ENCODE measurements around the gene GLIS2. TPM values are rescaled to one million over a fixed set of nuclear protein-coding genes. Genes with fewer than 3 reads are reported as not detected.

Gene GLIS2
- total and polyA plus RNA-seq, 10 of the 15 experiments (the other 5 are each of a cell fraction or from before 2014, with no cell fraction given), result 0.03 to 0.64 (median 0.18) TPM; not detected in 4

GRCh38 chr16:4340443-4340842, 24.6 kb downstream of the GLIS2 start (continued):
- TF ChIP-seq RELB (IDR thresholded peaks at IDR 0.05; ENCODE audit: low read depth), result no peak
- no peak for TF ChIP-seq SREBF1 (IDR thresholded peaks at IDR 0.05; ENCODE audit: low read length)

GRCh38 chr16:4341250-4341649, 25.4 kb downstream of the GLIS2 start:
- POLR2A ChIA-PET, result no interaction called here
- no peak for TF ChIP-seq NFXL1 (IDR thresholded peaks at IDR 0.05; ENCODE audit: borderline replicate concordance)
- no peak for TF ChIP-seq NR2C1 (IDR thresholded peaks at IDR 0.05)
- TF ChIP-seq BMI1 (IDR thresholded peaks at IDR 0.05; ENCODE audit: borderline replicate concordance), result no peak
- no peak for FAIRE-seq
- H3K9ac ChIP-seq (ENCODE audit: control insufficient read depth, insufficient read depth, low read length), result no peak overlapping the region
- peaks cover 5% of the 10 kb centered on the region for H3K79me2 ChIP-seq (ENCODE audit: control insufficient read depth, insufficient read depth, low read length)
- 97% methylated on average over 13 of the region's 13 CpGs for WGBS (ENCODE audit: insufficient coverage, insufficient replicate concordance, low lambda C conversion rate, missing lambda C conversion rate)
- no peak overlapping the region for H3K27ac ChIP-seq (ENCODE audit: control insufficient read depth, insufficient read depth)
- H2AFZ ChIP-seq (ENCODE audit: control insufficient read depth, low read depth, low read length), result no peak overlapping the region
- no peak overlapping the region for H3K4me3 ChIP-seq
- CTCF ChIA-PET, result interaction anchor here (0.8 to 1.6 kb wide), 3 partner anchors 9 to 61 kb away, joined by 3 to 5 read pairs (median 4); no protein-coding TSS in a partner anchor
- no peak overlapping the region for H3K4me2 ChIP-seq (ENCODE audit: control insufficient read depth, insufficient read depth)
- BruUV-seq (replicated peaks), result no TSS peak
- no peak for ATAC-seq
- H3K27me3 ChIP-seq (replicated peaks in 1 of 2; ENCODE audit: control insufficient read depth in 2 of 2, insufficient read depth in 2 of 2, low read length in 1 of 2), result no peaks in the 10 kb centered on the region
- H3K4me1 ChIP-seq (ENCODE audit: control insufficient read depth, insufficient read depth, low read length), result no peaks in the 10 kb centered on the region
- peaks cover 6% of the 10 kb centered on the region; the same call in 1 of the 2 replicates for H4K20me1 ChIP-seq (ENCODE audit: control insufficient read depth, insufficient read depth)
- in situ Hi-C loops (cut with MboI) (no loop called here), intact Hi-C loops (cut with micrococcal nuclease; ENCODE audit: unreplicated experiment) (no loop called here)
- SMC1A ChIA-PET (ENCODE audit: uncharacterized antibody, unreplicated experiment), result interaction anchor here (1.4 kb wide), 1 partner anchor 52 kb away, joined by 3 read pairs; no protein-coding TSS in a partner anchor
- RAD21 ChIA-PET (ENCODE audit: unreplicated experiment), result no interaction called here
- peaks cover 0 to 19% of the 10 kb centered on the region in 2 experiments for H3K36me3 ChIP-seq (ENCODE audit: control insufficient read depth in 2 of 2, insufficient read depth in 2 of 2, low read length in 1 of 2)
- no peaks in the 10 kb centered on the region for H3K9me3 ChIP-seq (replicated peaks; ENCODE audit: control insufficient read depth, insufficient read depth, low read length)
- DNase-seq (ENCODE audit: low read depth, low spot score), result no peak
